GM21526 (cell line): ENCODE measurements around the gene ARHGEF7.

ENCODE experiments used
- ATAC-seq: cut with Tn5 transposase; IDR thresholded peaks from one replicate; pipeline ENCODE4 v1.9.1; 2021; ENCODE audit warnings: moderate library complexity; ENCODE audit not compliant: unreplicated experiment, low FRiP score

The ARHGEF7 gene

DNA sequence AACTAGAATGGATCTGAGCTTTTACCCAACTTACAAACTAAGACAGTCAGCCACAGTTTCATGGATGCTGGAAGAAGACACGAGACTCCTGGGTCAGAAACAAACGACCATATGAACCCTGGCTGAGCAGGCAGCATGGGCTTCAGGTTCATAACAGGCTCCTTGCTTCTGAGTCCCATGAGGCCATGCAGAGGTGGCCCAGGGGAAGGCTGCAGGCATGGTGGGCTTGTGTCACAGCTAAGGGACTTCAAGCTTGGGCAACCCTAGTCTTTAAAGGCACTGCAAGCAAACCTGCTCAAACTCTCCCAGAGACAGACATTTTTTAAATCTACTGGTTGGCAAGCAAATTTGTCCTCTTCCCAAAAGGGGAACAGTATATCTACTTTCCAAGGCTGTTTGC is 5.1 kb upstream of the ARHGEF7 start:
- no peak for ATAC-seq

DNA sequence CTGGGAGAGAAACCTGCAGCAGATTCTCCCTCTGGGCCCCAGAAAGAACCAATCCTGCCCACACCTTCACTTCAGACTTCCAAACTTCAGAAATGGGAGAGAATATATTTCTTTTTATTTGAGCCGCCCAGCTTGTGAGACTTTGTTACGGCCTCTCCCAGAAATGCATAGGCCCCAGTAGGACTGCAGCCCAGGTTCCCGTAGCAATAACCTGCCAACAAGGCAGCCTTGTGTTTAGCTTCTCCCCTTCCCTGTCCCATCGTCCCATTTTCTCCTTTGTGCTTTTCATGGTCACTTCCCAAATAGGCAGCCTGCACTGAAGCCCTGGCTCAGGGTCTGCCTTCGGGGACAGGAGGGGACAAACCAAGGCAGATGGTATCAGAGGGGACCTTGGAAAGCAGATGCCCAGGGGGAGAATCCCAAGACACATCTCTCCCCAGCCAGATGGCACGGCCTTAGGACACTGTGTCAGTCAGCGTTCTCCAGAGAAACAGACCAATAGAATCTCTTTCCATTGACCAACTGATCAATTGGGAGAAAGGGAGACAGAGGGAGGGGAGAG is 3.7 kb upstream of the ARHGEF7 start:
- no peak for ATAC-seq

DNA sequence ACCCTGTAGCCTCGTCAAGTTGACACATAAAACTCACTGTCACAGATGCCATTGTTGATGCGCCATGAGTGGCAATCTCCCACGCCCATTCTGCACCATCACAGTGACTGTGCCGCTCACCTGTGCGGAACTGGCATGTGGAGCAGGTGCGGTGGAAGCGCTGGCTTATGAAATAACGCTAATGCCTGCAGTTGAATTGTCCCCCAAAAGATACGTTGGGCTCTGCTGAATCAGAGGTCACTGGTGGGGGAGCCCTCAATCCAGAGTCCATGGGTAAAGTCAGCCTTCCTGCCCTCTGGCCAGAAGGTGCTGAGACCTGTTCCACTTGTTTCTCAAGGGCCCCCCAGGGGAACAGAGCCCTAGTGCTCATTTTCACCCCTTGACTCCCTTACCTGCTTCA is 2.9 kb upstream of the ARHGEF7 start:
- no peak for ATAC-seq

DNA sequence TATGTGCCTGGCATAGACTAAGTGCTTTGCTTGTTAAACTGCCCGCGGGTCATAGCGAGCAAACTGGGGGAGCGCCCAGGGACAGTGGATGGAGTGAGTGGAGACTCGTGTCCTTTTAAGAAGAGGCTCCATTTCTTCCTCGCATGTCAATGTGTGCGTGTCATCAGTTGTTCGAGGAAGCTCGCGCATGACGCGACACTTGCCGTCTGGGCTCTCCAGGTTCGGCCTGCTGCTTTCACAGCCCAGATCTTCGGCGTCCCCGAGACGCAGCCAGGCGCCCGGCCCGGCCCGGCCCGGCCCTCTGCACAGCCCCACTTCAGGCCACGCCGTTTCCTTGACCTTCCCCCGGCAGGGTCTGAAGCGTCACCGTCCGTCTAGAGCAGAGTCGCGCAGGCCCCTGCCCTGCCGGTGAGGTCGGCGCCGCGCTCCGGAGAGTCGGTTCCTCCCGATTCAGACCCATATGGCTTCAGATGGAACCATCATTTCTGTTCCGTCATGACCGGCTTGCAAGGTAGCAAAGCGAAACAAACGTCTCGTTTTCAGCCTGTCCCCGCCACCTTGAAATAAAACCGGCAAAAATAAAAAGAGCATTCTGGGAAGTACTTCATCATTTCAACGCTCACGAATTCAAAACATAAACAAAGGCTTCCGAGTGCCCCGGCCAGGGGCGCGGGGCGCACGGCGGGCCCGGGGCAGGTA is 599 bp upstream of the ARHGEF7 start:
- no peak for ATAC-seq

DNA sequence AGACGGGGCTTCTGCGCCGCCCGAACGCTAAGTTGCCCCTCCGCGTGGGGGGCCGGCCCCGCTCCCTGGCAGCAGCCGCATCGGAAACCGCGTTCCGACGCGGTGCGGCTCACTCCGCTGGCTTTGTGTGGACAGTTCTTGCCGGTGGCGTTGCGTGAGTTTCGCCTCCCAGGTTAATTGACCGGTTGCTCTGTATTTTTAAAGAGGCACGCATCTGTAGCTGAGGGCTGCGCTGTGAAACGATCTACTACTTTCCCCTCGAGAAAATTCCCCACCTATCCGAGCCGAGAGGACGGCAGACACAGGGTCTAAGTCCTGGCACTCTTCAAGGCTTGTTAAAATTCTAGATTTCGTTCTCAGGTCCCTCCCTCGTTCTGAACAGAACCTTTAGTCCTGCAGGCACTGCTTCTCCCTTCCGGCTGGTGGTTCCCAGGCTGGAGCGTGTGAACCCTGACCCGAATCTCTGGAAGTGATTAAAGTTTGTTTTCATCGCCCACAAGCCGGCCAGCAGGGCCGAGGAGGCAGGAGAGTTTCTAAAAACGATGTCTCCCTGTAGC is 933 bp downstream of the ARHGEF7 start:
- no peak for ATAC-seq

DNA sequence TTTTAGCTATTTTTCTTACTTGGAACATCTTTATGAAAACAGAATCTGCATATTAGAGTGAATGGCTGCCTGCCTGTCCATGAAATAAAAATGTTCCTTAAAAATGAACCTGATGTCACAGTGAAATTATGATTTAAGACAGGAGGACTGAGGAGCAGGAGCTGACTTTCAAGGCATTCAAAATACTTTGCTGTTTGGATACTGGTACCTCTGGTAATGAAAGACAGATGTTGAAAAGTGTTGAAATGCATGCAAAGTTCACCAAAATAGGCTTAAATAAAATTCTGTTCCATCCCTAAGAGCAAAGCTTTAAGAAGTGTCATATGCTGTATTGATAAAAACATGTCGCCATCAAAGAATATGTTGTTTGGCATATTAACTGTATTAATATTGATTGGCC is 1.7 kb downstream of the ARHGEF7 start:
- no peak for ATAC-seq

DNA sequence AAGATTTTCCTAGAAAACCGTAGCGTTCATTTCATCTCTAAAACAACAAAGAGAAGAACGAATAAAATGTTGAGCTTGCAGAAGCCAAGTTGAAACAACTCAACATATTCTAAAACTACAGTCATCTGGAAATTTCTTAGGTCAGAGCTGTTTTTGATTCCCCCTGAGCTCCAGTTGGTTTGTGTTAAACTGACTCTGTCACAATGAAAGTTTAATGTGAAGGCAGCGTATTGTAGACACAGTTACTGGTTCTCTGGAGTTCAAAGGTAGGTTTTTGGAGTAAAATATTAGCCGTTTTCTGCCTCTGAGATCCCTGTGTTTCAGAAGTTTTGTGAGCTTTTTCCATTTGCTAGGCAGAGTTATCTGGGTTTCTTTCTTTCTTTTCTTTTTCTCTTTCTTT is 2.2 kb downstream of the ARHGEF7 start:
- no peak for ATAC-seq

DNA sequence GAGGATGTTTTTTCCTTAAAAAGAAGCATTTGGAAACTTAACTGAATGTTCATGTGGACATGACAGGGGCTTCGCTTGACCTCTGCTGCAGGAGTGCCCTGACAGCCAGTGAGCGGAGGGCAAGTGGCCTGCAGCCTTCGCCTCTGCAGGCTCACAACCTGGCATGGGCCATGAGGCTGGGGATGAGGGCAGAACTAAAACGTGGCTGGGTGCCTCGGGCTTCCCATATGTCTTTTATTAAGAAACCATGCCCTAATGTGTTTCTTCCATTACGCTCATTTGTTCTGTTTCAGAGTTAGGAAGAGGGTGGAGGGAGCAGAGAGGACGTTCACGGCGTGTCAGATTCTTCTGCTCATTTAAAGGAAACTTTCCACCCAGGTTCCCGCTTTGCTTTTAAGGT is 2.9 kb downstream of the ARHGEF7 start:
- no peak for ATAC-seq

DNA sequence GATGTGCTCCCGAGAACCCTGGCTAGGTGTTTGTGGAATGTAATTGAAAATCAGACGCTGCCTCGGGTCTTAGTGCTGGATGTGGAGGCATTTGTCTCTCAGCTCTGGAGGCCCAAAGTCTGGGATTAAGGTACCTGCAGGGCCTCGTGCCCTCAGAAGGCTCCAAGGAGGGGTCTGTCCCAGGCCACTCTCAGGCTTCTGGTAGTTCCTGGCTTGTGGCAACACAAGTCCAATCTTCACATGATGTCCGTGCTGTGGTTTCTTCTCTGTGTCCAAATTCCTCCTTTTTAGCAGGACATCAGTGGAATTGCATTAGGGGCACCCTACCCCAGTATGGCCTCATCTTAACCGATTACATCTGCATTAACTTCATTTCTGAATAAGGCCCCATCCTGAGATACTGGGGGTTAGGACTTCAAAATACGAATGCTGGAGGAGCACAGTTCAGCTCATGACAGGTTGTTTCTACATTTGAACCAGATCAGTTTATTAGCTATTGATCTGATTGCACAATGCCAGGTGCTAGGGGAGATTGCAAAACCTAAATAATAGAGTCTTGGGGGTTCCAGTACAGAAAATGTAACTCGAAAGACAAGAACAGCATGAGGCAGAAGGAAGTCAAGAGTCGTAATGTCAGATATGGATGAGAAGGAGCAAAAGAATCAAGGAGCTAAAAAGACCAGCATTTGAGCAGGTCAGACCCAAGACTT is 3.9 kb downstream of the ARHGEF7 start:
- ATAC-seq = no peak

DNA sequence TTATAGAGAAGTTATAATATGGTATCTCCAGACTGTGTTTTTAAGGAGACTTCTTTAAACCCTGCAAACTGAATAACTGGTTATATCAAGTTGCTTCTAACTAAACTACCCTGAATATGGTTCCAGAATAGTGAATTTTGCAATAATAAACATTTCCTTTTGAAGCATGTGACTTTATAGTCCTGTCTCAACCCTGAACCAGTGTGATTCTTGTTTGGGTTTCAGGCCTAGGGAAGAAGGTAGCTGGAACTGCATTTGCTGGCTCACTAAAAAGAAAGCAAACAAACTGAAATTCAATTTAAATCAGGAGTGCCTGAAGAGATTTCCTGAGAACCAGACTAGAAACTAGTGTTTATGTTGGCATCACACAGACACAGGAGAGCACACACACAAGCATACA is 4.9 kb downstream of the ARHGEF7 start:
- ATAC-seq = no peak

DNA sequence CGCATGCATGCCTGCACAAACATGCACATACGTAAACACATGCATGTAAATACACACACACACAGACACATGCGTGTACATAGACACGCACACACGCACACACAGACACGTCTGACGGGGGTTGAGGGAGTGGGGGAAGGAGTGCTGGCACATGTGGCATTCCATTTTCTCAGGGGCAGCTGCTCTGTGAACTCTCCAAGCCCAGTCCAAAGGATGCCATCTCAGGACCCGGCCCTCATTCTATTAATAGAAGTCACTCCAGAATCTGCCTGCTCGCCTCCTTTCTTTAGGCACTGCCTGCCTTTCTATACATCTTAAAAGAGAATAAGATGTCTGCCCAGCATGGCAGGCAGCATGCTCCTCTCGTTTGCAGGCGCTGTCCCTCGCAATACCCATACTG is 5.3 kb downstream of the ARHGEF7 start:
- no peak for ATAC-seq

DNA sequence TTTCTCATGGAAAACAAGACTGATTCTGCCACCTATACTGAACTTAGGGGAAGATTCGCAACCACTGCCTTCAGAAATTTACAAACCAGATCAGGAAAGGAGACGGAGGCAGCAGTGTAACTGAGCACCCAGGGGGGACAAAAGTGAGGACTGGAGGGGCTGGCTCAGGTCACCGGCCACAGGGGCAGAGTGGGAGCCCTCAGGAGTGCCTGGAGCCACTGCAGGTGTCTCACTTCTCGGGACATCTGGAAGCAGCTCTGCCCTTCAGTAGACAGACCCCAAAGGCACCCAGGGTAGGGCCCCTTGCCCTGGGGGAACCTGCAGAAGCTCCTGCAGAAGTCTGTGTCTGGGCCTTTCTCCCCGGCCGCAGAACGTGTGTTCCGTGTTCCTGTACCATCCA is 5.8 kb downstream of the ARHGEF7 start:
- ATAC-seq = no peak

DNA sequence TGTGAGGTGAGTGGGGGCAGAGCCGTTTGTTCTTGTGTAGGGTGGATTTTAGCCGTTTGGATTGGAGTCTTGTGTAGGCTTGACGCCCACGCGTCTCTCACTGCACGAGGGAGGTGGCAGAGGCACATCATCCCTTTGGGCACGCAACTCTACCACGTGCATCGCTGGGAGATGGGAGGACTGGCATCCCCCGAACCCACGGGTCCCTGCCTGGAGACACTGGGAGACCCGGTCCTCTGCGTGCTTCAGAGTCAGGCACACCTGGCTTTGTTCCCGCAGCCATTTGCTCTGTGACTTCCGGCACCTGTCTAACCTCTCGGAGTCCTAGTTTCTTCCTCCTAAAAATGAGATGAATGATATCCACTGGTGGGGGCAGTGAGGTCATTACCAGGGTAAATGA is 6.4 kb downstream of the ARHGEF7 start:
- no peak for ATAC-seq

DNA sequence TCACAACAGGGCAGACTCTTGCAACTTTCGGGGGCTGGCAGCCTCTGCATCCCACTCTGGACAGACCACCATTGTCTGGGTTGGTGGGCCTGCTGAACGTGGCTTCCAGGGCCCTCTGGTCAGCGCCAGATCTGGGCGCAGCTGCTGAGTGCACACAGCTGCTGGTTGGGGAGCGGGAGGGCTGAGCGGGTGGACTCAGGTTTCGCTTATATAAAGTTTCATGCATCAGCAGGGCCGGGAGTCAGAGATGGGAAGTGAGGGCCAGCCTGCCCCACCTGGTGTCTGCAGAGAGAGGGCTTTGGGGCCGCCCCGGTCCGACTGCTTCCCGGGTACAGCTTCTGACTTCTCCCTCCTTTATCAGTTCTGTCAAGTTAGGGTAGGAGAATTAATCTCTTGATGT is 6.9 kb downstream of the ARHGEF7 start:
- ATAC-seq = no peak

DNA sequence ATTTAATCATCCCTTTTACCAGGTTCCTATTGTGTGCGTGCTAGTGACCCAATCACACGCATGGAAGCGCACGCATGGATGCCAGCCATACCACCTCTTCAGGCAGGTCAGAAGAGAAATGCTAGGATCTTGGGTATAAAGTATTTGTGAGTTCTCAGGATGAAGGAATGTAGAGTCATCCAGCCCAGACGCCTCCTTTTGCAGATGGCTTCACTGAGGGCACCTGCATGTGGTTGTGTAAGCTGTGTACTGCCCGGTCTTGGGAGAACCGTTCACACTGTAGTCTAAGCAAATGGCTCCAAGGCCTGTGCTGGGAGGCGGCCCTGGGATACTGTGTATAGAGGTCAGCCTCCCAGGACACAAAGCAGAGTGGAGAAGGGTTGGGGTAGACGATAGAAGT is 7.5 kb downstream of the ARHGEF7 start:
- ATAC-seq = no peak

DNA sequence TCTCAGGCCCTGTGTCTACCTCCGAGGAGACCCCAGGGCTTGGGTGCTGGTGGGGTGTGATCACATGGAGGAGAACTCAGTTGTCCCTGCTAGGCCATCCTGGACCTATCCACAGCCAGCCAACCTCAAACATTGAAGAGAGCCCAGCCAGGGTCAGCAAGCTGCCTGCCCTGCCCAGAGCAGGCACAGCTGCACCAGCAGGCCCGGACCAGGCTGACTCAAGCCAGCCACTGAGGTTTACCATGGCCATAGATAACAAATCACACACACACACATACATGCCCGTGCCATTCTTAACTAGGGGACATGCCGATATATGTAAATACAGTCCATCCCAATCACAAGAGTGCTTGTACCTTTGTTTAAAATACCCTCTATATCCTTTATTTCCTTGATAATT is 8.1 kb downstream of the ARHGEF7 start:
- no peak for ATAC-seq

DNA sequence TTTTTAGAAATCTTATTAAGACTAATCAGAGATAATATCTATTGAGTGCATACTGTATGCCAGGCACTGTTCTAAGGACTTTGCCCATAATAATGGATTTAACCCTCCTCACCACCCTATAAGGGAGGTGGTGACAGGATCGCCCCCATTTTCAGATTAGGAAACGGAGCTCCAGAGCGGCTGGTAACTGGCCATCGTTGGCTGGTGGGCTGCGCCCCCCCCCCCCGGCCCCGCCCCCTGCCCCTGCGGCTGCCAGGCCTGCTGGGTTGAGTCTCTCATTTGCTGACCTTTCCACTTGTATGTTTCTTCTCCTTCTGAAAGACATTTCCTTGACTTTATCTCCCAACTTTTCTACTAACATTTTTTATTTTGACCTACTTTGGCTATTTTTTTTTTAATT is 8.5 kb downstream of the ARHGEF7 start:
- no peak for ATAC-seq

DNA sequence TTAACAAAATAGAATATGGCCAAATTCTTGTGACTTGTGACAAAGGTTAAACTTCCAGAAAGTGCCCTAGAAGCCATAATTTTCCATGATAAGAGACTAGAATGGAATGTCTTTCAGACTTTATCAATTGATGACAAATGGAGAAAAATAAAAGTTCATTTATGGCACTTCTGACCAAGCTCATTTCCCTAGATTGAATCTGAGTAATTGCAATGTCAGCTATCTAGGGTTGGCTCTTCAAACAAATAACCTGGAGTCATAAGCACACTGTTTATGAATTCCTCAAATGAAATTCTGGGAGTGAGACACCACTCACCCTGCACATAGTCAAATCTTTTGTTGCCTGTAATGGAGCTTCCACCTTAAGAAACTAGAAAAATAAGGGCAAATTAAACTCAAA is 11.4 kb downstream of the ARHGEF7 start:
- ATAC-seq = no peak

DNA sequence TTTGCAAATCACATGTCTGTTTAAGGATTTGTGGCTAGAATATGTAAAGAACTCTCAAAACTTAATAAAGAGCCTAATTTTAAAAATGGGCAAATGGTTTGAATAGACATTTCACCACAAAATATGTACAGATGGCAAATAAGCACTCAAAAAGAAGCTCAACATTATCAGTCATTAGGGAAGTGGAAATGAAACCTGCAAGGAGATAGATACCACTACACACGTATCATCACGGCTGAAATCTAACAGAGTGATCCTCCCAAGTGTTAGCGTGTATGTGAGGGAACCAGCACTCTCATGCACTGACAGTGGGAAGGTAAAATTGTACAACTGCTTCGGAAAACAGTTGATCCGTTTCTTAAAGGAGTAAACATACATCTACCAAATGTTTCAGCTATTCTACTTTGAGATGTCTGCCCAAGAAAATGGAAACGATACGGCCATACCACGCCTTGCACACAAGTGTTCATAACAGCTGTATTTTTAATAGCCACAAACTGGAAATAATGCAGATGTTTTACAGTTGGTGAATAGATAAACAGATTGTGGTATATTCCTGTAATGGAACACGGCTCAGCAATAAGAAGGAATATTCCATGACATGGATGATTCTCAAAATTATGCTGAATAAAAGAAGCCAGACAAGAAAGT is 14.5 kb downstream of the ARHGEF7 start:
- peak; percentile 99 for ATAC-seq

DNA sequence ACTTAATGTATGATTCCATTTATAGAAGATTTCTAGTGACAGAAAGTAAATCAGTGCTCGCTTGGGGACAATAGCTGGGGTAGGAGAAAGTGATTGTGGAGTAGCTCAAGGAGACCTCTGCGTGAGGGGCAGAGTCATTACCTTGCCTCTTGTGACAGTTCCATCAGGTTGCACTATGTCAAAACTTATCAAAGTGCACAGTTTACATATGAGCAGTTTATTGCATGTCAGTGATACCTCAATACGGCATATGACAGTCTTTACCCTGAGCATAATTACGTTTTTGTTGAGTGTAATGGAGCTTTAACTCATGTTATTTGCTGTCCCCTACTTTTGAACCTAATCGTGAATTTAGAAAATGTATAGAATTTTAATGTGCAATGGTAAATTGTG is 15.0 kb downstream of the ARHGEF7 start:
- no peak for ATAC-seq

DNA sequence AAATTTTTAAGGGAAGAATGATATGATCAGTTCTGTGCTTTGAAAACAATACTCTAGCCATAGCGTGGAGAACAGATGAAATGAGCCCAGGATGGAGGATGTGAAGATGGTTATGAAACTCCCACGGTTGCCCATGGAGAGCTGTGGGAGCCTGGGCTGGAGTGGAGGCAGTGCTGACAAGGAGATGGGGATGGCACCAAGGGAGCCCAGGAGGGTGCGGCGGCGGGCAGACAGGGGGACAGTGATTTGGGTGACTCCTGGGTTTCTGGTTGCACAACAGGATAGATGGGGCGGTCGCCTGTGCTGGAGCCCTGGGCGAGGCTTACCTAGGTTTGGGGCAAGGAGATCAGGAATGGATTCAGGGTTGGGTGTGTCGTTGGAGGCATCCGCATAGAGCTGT is 15.9 kb downstream of the ARHGEF7 start:
- ATAC-seq = no peak
